Osteocyte (in vitro differentiated cells): ENCODE data around the gene KCNJ12. TPM values are rescaled to one million over a fixed set of nuclear protein-coding genes. Genes with fewer than 3 reads are reported as not detected.

Source experiments
- DNase-seq: peaks from one replicate; pipeline ENCODE4 v3.0.0; 2021; ENCODE audit warnings: mixed read lengths; ENCODE audit not compliant: unreplicated experiment; ENCODE audit errors: extremely low spot score
- H3K27ac Mint-ChIP-seq: one replicate; pipeline ENCODE4 v1.8.0; 2021; ENCODE audit warnings: mild to moderate bottlenecking, mixed read lengths; ENCODE audit not compliant: unreplicated experiment
- H3K27me3 Mint-ChIP-seq: one replicate; pipeline ENCODE4 v1.8.0; 2021; ENCODE audit warnings: mixed read lengths; ENCODE audit not compliant: unreplicated experiment
- H3K36me3 Mint-ChIP-seq: one replicate; pipeline ENCODE4 v1.8.0; 2021; ENCODE audit warnings: mixed read lengths; ENCODE audit not compliant: unreplicated experiment
- H3K4me1 Mint-ChIP-seq: one replicate; pipeline ENCODE4 v1.8.0; 2021; ENCODE audit warnings: mixed read lengths; ENCODE audit not compliant: unreplicated experiment
- H3K4me3 Mint-ChIP-seq: one replicate; pipeline ENCODE4 v1.8.0; 2021; ENCODE audit warnings: mild to moderate bottlenecking, moderate library complexity, mixed read lengths; ENCODE audit not compliant: unreplicated experiment
- H3K9me3 Mint-ChIP-seq: one replicate; pipeline ENCODE4 v1.8.0; 2021; ENCODE audit warnings: mixed read lengths; ENCODE audit not compliant: unreplicated experiment
- CTCF ChIP-seq: fragments of 200-600 bp; sonication (generic); IDR thresholded peaks from 2 replicates; pipeline ENCODE4 v1.5.0; 2021; ENCODE audit warnings: antibody characterized with exemption, mild to moderate bottlenecking, moderate library complexity
- total RNA-seq: library from RNA; stranded (reverse); gene quantifications from 2 replicates; pipeline ENCODE4 v1.2.1, GENCODE V29; 2021

The KCNJ12 gene
- total RNA-seq, 1 donor from 2014 or later = 2.3 TPM

- DNase-seq = no peak
- Mint-ChIP-seq H3K27me3 (peaks cover 5% of the 10 kb centered on the region), H3K27ac (no peak overlapping the region), H3K4me1 (peaks cover 22% of the 10 kb centered on the region), H3K9me3 (no peaks in the 10 kb centered on the region), H3K36me3 (no peaks in the 10 kb centered on the region), H3K4me3 (no peak overlapping the region)
- no peak for TF ChIP-seq CTCF
Observed at GRCh38 chr17:21394265-21394664, 18.1 kb downstream of the KCNJ12 start.

- H3K9me3 Mint-ChIP-seq = no peaks in the 10 kb centered on the region
Observed at GRCh38 chr17:21395764-21396163, 19.6 kb downstream of the KCNJ12 start.

GRCh38 chr17:21396237-21396636 is 20.1 kb downstream of the KCNJ12 start:
- H3K36me3 Mint-ChIP-seq = no peaks in the 10 kb centered on the region
- peak overlapping the region; percentile 41 for H3K27ac Mint-ChIP-seq
- DNase-seq = no peak
- peaks cover 2% of the 10 kb centered on the region for H3K27me3 Mint-ChIP-seq
- peaks cover 32% of the 10 kb centered on the region for H3K4me1 Mint-ChIP-seq
- H3K4me3 Mint-ChIP-seq = no peak overlapping the region
- no peaks in the 10 kb centered on the region for H3K9me3 Mint-ChIP-seq
- TF ChIP-seq CTCF = no peak

More at GRCh38 chr17:21395764-21396163, 19.6 kb downstream of the KCNJ12 start:
- H3K36me3 Mint-ChIP-seq = no peaks in the 10 kb centered on the region
- DNase-seq = no peak
- TF ChIP-seq CTCF = no peak
- peaks cover 2% of the 10 kb centered on the region for H3K27me3 Mint-ChIP-seq
- H3K4me1 Mint-ChIP-seq = peaks cover 27% of the 10 kb centered on the region
- no peak overlapping the region for H3K27ac Mint-ChIP-seq
- H3K4me3 Mint-ChIP-seq = no peak overlapping the region

- Mint-ChIP-seq H3K4me3 (no peak overlapping the region), H3K27ac (peak overlapping the region; percentile 85), H3K4me1 (peaks cover 42% of the 10 kb centered on the region)
Observed at GRCh38 chr17:21397341-21398190, 21.4 kb downstream of the KCNJ12 start.

More at GRCh38 chr17:21397341-21398190, 21.4 kb downstream of the KCNJ12 start:
- no peaks in the 10 kb centered on the region for H3K27me3 Mint-ChIP-seq
- no peaks in the 10 kb centered on the region for H3K36me3 Mint-ChIP-seq
- DNase-seq = no peak
- no peak for TF ChIP-seq CTCF
- H3K9me3 Mint-ChIP-seq = no peaks in the 10 kb centered on the region
